GM19467 (cell line): ENCODE results near the gene PLCH1.

Experiments
- ATAC-seq: cut with Tn5 transposase; IDR thresholded peaks from one replicate; pipeline ENCODE4 v1.9.1; 2021; ENCODE audit warnings: mild to moderate bottlenecking, moderate library complexity; ENCODE audit not compliant: unreplicated experiment

PLCH1 gene

GRCh38 chr3:155745795-155746550 lies 1.1 kb upstream of the PLCH1 start:
- no peak for ATAC-seq

GRCh38 chr3:155744010-155744625 lies 753 bp downstream of the PLCH1 start:
- ATAC-seq = peak; percentile 33

- ATAC-seq = no peak
These were observed 1.3 kb downstream of the PLCH1 start for GRCh38 chr3:155743606-155744005.

- ATAC-seq = no peak
These were observed 2.4 kb downstream of the PLCH1 start for GRCh38 chr3:155742349-155742965.

GRCh38 chr3:155741603-155742002 lies 3.3 kb downstream of the PLCH1 start:
- ATAC-seq = no peak

GRCh38 chr3:155741101-155741500 lies 3.8 kb downstream of the PLCH1 start:
- ATAC-seq = no peak

GRCh38 chr3:155739154-155739553 lies 5.7 kb downstream of the PLCH1 start:
- ATAC-seq = no peak

- no peak for ATAC-seq
These were observed 6.2 kb downstream of the PLCH1 start for GRCh38 chr3:155738580-155739076.

GRCh38 chr3:155737844-155738460 lies 6.9 kb downstream of the PLCH1 start:
- peak; percentile 97 for ATAC-seq

- no peak for ATAC-seq
These were observed 8.5 kb downstream of the PLCH1 start for GRCh38 chr3:155736381-155736780.

GRCh38 chr3:155730843-155731242 lies 14.0 kb downstream of the PLCH1 start:
- no peak for ATAC-seq

- no peak for ATAC-seq
These were observed 17.0 kb downstream of the PLCH1 start for GRCh38 chr3:155727836-155728235.

- no peak for ATAC-seq
These were observed 30.6 kb downstream of the PLCH1 start for GRCh38 chr3:155714295-155714718.

GRCh38 chr3:155712008-155712407 lies 32.9 kb downstream of the PLCH1 start:
- ATAC-seq = peak; percentile 89

GRCh38 chr3:155704771-155705559 lies 39.9 kb downstream of the PLCH1 start:
- no peak for ATAC-seq

GRCh38 chr3:155704061-155704460 lies 40.8 kb downstream of the PLCH1 start:
- ATAC-seq = no peak

GRCh38 chr3:155702745-155703591 lies 41.9 kb downstream of the PLCH1 start:
- ATAC-seq = no peak

GRCh38 chr3:155701882-155702465 lies 42.9 kb downstream of the PLCH1 start:
- ATAC-seq = no peak

- ATAC-seq = no peak
These were observed 47.3 kb downstream of the PLCH1 start for GRCh38 chr3:155697542-155697941.
